ENCODE measurements around the gene PLA2G2C.
"Not testable (repeated sequence)": the region's sequence is repeated elsewhere in the genome, so short reads cannot be mapped to it uniquely, and the experiment has no call there.

Gene PLA2G2C

GRCh38 chr1:20138961-20139550 is 47.3 kb downstream of the PLA2G2C start, which contains the start of gene PLA2G2F:
PLA2G2F (plus strand) TSS chr1:20139323; CDS start chr1:20139428, 105 bp downstream.
- Histone ChIP-seq H3K4me1 (ENCODE audit: control insufficient read depth, insufficient read depth, low read length) (no peaks in the 10 kb centered on the region), H3K9me3 (replicated peaks; ENCODE audit: low read length) (no peaks in the 10 kb centered on the region), H3K27me3 (ENCODE audit: control insufficient read depth, insufficient read depth, low read length) (peaks cover 17% of the 10 kb centered on the region), H3K4me2 (ENCODE audit: low read length) (no peak within 1 kb of the TSS), H3K9ac (ENCODE audit: low read depth, low read length) (no peak within 1 kb of the TSS), H3K36me3 (ENCODE audit: insufficient read depth, low read length) (no peaks in the 10 kb centered on the region), H3K4me3 (ENCODE audit: low read length) (no peak within 1 kb of the TSS)

GRCh38 chr1:20138346-20138745 is 48.0 kb downstream of the PLA2G2C start:
- no peak overlapping the region for H3K4me2 ChIP-seq (ENCODE audit: low read length)
- peaks cover 11% of the 10 kb centered on the region for H3K27me3 ChIP-seq (ENCODE audit: control insufficient read depth, insufficient read depth, low read length)
- no peaks in the 10 kb centered on the region for H3K9me3 ChIP-seq (replicated peaks; ENCODE audit: low read length)
- no peak overlapping the region for H3K9ac ChIP-seq (ENCODE audit: low read depth, low read length)
- H3K36me3 ChIP-seq (ENCODE audit: insufficient read depth, low read length), result no peaks in the 10 kb centered on the region
- no peak overlapping the region for H3K4me3 ChIP-seq (ENCODE audit: low read length)
- no peaks in the 10 kb centered on the region for H3K4me1 ChIP-seq (ENCODE audit: control insufficient read depth, insufficient read depth, low read length)

DNA sequence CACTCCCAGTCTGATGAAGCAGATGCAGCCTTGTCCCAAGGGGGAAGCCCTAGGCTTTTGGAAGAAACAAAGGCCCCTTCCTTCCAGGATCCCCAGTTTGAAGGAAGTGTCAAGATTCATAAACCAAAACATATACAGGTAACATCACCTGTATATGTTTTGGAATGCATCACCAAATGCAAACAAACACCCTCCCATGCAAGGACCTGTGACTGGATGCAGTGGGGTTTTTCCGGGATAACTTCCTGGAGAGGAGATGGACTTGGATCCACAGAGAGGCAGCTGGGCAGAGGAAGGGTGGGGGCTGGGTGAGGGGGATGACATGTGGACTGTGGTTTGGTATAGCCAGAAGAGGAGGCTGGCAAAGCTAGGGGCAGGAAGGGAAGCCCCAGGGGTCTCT is 48.7 kb downstream of the PLA2G2C start:
- no peaks in the 10 kb centered on the region for H3K4me1 ChIP-seq (ENCODE audit: control insufficient read depth, insufficient read depth, low read length)
- H3K4me2 ChIP-seq (ENCODE audit: low read length), result no peak overlapping the region
- no peak overlapping the region for H3K9ac ChIP-seq (ENCODE audit: low read depth, low read length)
- H3K27me3 ChIP-seq (ENCODE audit: control insufficient read depth, insufficient read depth, low read length), result peaks cover 8% of the 10 kb centered on the region
- H3K36me3 ChIP-seq (ENCODE audit: insufficient read depth, low read length), result no peaks in the 10 kb centered on the region
- no peak overlapping the region for H3K4me3 ChIP-seq (ENCODE audit: low read length)
- no peaks in the 10 kb centered on the region for H3K9me3 ChIP-seq (replicated peaks; ENCODE audit: low read length)

GRCh38 chr1:20137055-20137454 is 49.3 kb downstream of the PLA2G2C start:
- Histone ChIP-seq H3K9ac (ENCODE audit: low read depth, low read length) (no peak overlapping the region), H3K9me3 (replicated peaks; ENCODE audit: low read length) (no peaks in the 10 kb centered on the region), H3K4me1 (ENCODE audit: control insufficient read depth, insufficient read depth, low read length) (no peaks in the 10 kb centered on the region), H3K4me2 (ENCODE audit: low read length) (no peak overlapping the region), H3K4me3 (ENCODE audit: low read length) (no peak overlapping the region), H3K36me3 (ENCODE audit: insufficient read depth, low read length) (no peaks in the 10 kb centered on the region), H3K27me3 (ENCODE audit: control insufficient read depth, insufficient read depth, low read length) (peaks cover 8% of the 10 kb centered on the region)

- Histone ChIP-seq H3K27me3 (ENCODE audit: control insufficient read depth, insufficient read depth, low read length) (peaks cover 8% of the 10 kb centered on the region), H3K4me3 (ENCODE audit: low read length) (no peak overlapping the region), H3K36me3 (ENCODE audit: insufficient read depth, low read length) (no peaks in the 10 kb centered on the region), H3K9ac (ENCODE audit: low read depth, low read length) (no peak overlapping the region), H3K4me1 (ENCODE audit: control insufficient read depth, insufficient read depth, low read length) (no peaks in the 10 kb centered on the region), H3K9me3 (replicated peaks; ENCODE audit: low read length) (no peaks in the 10 kb centered on the region), H3K4me2 (ENCODE audit: low read length) (no peak overlapping the region)
Observed at GRCh38 chr1:20136249-20136648, 50.1 kb downstream of the PLA2G2C start.

- Histone ChIP-seq H3K4me2 (ENCODE audit: low read length) (no peak overlapping the region), H3K4me3 (ENCODE audit: low read length) (no peak overlapping the region), H3K4me1 (ENCODE audit: control insufficient read depth, insufficient read depth, low read length) (no peaks in the 10 kb centered on the region), H3K9ac (ENCODE audit: low read depth, low read length) (no peak overlapping the region), H3K36me3 (ENCODE audit: insufficient read depth, low read length) (no peaks in the 10 kb centered on the region), H3K27me3 (ENCODE audit: control insufficient read depth, insufficient read depth, low read length) (peaks cover 8% of the 10 kb centered on the region), H3K9me3 (replicated peaks; ENCODE audit: low read length) (no peaks in the 10 kb centered on the region)
Observed at GRCh38 chr1:20134995-20135394, 51.3 kb downstream of the PLA2G2C start.

DNA sequence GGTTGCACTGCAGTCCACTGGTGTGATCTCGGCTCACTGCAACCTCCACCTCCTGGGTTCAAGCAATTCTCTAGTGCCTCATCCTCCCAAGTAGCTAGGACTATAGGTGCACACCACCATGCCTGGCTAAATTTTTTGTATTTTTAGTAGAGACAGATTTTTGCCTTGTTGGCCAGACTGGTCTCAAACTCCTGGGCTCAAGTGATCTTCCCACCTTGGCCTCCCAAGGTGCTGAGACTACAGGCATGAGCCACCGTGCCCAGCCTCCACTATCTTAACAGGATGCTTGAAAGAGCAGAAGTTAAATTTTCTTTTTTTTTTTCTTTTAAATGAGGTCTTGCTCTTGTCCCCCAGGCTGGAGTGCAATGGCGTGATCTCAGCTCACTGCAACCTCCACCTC is 55.8 kb downstream of the PLA2G2C start:
- H3K9ac ChIP-seq (ENCODE audit: low read depth, low read length); H3K9me3 ChIP-seq (replicated peaks; ENCODE audit: low read length); H3K4me3 ChIP-seq (ENCODE audit: low read length); H3K36me3 ChIP-seq (ENCODE audit: insufficient read depth, low read length); H3K27me3 ChIP-seq (ENCODE audit: control insufficient read depth, insufficient read depth, low read length); H3K4me2 ChIP-seq (ENCODE audit: low read length); H3K4me1 ChIP-seq (ENCODE audit: control insufficient read depth, insufficient read depth, low read length): not testable (repeated sequence)

GRCh38 chr1:20126806-20127440 is 59.4 kb downstream of the PLA2G2C start:
- Histone ChIP-seq H3K4me1 (ENCODE audit: control insufficient read depth, insufficient read depth, low read length) (peaks cover 7% of the 10 kb centered on the region), H3K9me3 (replicated peaks; ENCODE audit: low read length) (no peaks in the 10 kb centered on the region), H3K9ac (ENCODE audit: low read depth, low read length) (no peak overlapping the region), H3K27me3 (ENCODE audit: control insufficient read depth, insufficient read depth, low read length) (peaks cover 19% of the 10 kb centered on the region), H3K4me3 (ENCODE audit: low read length) (no peak overlapping the region), H3K4me2 (ENCODE audit: low read length) (no peak overlapping the region), H3K36me3 (ENCODE audit: insufficient read depth, low read length) (no peaks in the 10 kb centered on the region)

DNA sequence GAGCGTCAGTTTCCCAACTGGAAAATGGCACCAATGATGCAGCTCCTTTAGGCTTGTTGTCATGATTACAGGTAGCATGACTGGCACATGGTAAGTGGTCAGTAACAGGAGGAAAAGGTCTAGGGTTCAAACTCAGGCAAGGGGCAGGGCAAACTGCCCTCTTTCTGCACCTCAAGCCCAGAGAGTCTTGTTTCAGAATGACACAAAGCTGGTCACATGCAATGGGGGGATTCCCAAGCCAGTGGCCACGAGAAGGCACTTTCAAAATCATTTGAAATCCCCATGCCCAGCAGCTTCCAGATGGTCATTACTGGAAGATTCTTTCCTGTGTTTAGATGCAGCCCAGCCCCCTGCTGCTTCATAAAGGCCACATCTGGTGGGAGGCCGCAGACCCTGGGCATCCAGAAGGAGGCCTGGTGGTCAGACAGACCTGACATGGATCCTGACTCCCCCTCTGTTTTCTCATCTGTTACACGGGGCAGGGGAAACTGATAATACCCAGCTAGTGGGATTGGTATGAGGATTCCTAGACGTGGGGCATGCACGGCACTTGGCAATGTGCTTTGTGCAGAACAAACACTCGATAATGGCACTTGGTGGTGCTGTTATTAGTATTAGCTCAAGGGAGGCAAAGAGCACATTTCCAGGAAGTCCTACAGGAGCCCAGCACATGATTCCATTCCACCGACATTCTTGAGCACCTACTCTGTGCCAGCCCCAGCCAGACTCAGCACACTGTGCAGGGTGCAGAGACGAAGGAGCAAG is 60.1 kb downstream of the PLA2G2C start:
- H3K4me1 ChIP-seq (ENCODE audit: control insufficient read depth, insufficient read depth, low read length), result peaks cover 7% of the 10 kb centered on the region

GRCh38 chr1:20125100-20125499 is 61.2 kb downstream of the PLA2G2C start:
- H3K27me3 ChIP-seq (ENCODE audit: control insufficient read depth, insufficient read depth, low read length), result peaks cover 30% of the 10 kb centered on the region
- H3K4me3 ChIP-seq (ENCODE audit: low read length), result no peak overlapping the region
- peaks cover 7% of the 10 kb centered on the region for H3K4me1 ChIP-seq (ENCODE audit: control insufficient read depth, insufficient read depth, low read length)
- H3K36me3 ChIP-seq (ENCODE audit: insufficient read depth, low read length), result no peaks in the 10 kb centered on the region
- no peaks in the 10 kb centered on the region for H3K9me3 ChIP-seq (replicated peaks; ENCODE audit: low read length)
- no peak overlapping the region for H3K4me2 ChIP-seq (ENCODE audit: low read length)
- H3K9ac ChIP-seq (ENCODE audit: low read depth, low read length), result no peak overlapping the region

More for the DNA sequence above, 60.1 kb downstream of the PLA2G2C start:
- Histone ChIP-seq H3K4me2 (ENCODE audit: low read length) (no peak overlapping the region), H3K36me3 (ENCODE audit: insufficient read depth, low read length) (no peaks in the 10 kb centered on the region), H3K27me3 (ENCODE audit: control insufficient read depth, insufficient read depth, low read length) (peaks cover 24% of the 10 kb centered on the region), H3K9ac (ENCODE audit: low read depth, low read length) (no peak overlapping the region), H3K4me3 (ENCODE audit: low read length) (no peak overlapping the region), H3K9me3 (replicated peaks; ENCODE audit: low read length) (no peaks in the 10 kb centered on the region)

DNA sequence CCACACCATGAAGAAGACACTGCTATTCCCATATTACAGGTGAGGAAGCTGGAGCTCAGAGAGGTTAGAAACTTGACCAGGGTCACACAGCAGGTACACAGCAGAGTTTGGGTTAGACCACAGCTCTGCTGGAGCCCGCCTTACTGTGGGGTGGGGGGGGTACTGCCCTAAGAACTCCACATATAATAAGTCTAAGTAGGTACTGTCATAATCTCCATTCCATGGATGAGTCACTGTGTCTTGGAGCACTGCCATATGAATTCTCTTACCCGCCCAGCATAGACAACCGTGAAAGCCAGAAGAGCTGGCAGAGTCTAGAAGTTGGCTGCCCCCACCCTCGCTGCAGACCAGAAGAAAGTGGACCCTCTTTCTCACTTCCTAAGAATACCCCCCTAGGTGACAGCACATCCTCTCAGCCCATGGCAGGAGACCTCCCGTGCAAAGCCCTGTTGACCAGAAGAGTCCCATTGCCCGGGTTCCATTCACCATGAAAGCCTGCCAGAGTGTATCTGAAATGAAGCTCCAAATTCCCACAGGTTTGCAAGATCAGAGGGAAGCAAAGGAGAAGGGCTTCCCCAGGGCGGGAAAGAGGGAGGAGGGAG is 61.8 kb downstream of the PLA2G2C start:
- H3K4me3 ChIP-seq (ENCODE audit: low read length), result no peak overlapping the region
- H3K9me3 ChIP-seq (replicated peaks; ENCODE audit: low read length), result no peaks in the 10 kb centered on the region
- H3K9ac ChIP-seq (ENCODE audit: low read depth, low read length), result no peak overlapping the region
- peaks cover 30% of the 10 kb centered on the region for H3K27me3 ChIP-seq (ENCODE audit: control insufficient read depth, insufficient read depth, low read length)
- H3K36me3 ChIP-seq (ENCODE audit: insufficient read depth, low read length), result no peaks in the 10 kb centered on the region
- no peak overlapping the region for H3K4me2 ChIP-seq (ENCODE audit: low read length)
- H3K4me1 ChIP-seq (ENCODE audit: control insufficient read depth, insufficient read depth, low read length), result peaks cover 7% of the 10 kb centered on the region

Measured in skeletal muscle satellite cell (primary cell).